T-helper 1 cell treated with Interleukin-12 subunit alpha and Interleukin-12 subunit beta and Interleukin-4 antibody, amounts not matched to agents 30 ng/mL and 1 ng/mL, for 36 hours (primary cell): ENCODE data around the gene CEBPE. TPM values are rescaled to one million over a fixed set of nuclear protein-coding genes. Genes with fewer than 3 reads are reported as not detected.

ENCODE experiments used
- intact Hi-C: fragments of 100-400 bp; cut with micrococcal nuclease; formaldehyde crosslinking; loops from one replicate; pipeline ENCODE4 v1.15.1; 2024
- total RNA-seq: library from RNA; stranded (reverse); gene quantifications from 2 replicates; pipeline ENCODE4 v1.2.3, GENCODE V29; 2022

Gene CEBPE
- total RNA-seq, 1 donor from 2014 or later, result 0.34 TPM

- intact Hi-C loops, result loop anchor here (10.0 kb wide), 1 partner anchor 433 kb away; the partner anchor contains the start of genes THTPA and ZFHX2
Observed at GRCh38 chr14:23122086-23122485, 3.0 kb upstream of the CEBPE start.

GRCh38 chr14:23121361-23121771, 2.3 kb upstream of the CEBPE start:
- intact Hi-C loops, result loop anchor here (2.0 to 10.0 kb wide), 3 partner anchors 51 to 433 kb away; partner anchors contain the start of genes HOMEZ, THTPA and ZFHX2

GRCh38 chr14:23120541-23121251, 1.6 kb upstream of the CEBPE start:
- intact Hi-C loops, result loop anchor here (1.0 to 10.0 kb wide), 10 partner anchors 25 to 434 kb away; partner anchors contain the start of genes ACIN1, C14orf119, HOMEZ and PABPN1

GRCh38 chr14:23119363-23120327, 590 bp upstream of the CEBPE start:
- intact Hi-C loops, result loop anchor here (1.0 to 10.0 kb wide), 10 partner anchors 24 to 435 kb away; partner anchors contain the start of genes ACIN1, C14orf119, HOMEZ and PABPN1

- intact Hi-C loops, result no loop called here
Observed at GRCh38 chr14:23117371-23118020, 1.6 kb downstream of the CEBPE start.

- intact Hi-C loops, result no loop called here
Observed at GRCh38 chr14:23115918-23116317, 3.1 kb downstream of the CEBPE start.

GRCh38 chr14:23115039-23115731, 3.9 kb downstream of the CEBPE start:
- intact Hi-C loops, result no loop called here

GRCh38 chr14:23114669-23115038, 4.4 kb downstream of the CEBPE start:
- intact Hi-C loops, result no loop called here

- intact Hi-C loops, result no loop called here
Observed at GRCh38 chr14:23114120-23114458, 5.0 kb downstream of the CEBPE start.

- intact Hi-C loops, result no loop called here
Observed at GRCh38 chr14:23113431-23114119, 5.5 kb downstream of the CEBPE start.

GRCh38 chr14:23112359-23113178, 6.5 kb downstream of the CEBPE start:
- intact Hi-C loops, result no loop called here

GRCh38 chr14:23110579-23111365, 8.3 kb downstream of the CEBPE start:
- intact Hi-C loops, result no loop called here

GRCh38 chr14:23109769-23110168, 9.3 kb downstream of the CEBPE start:
- intact Hi-C loops, result loop anchor here (1.0 to 5.0 kb wide), 3 partner anchors 33 to 123 kb away; no protein-coding TSS in a partner anchor

GRCh38 chr14:23108169-23108568, 10.9 kb downstream of the CEBPE start:
- intact Hi-C loops, result loop anchor here (2.0 to 5.0 kb wide), 2 partner anchors 31 to 41 kb away; no protein-coding TSS in a partner anchor

- intact Hi-C loops, result loop anchor here (2.0 to 5.0 kb wide), 2 partner anchors 31 to 40 kb away; no protein-coding TSS in a partner anchor
Observed at GRCh38 chr14:23107620-23108019, 11.4 kb downstream of the CEBPE start.

- intact Hi-C loops, result loop anchor here (5.0 kb wide), 1 partner anchor 39 kb away; no protein-coding TSS in a partner anchor
Observed at GRCh38 chr14:23106747-23107045, 12.4 kb downstream of the CEBPE start.

- intact Hi-C loops, result loop anchor here (5.0 kb wide), 1 partner anchor 38 kb away; no protein-coding TSS in a partner anchor
Observed at GRCh38 chr14:23105348-23105824, 13.7 kb downstream of the CEBPE start.
